HEK293T (cell line): ENCODE measurements around the gene ATP8B3.

Source experiments
- ELF4 ChIP-seq: fragments of 450-650 bp; IDR thresholded peaks from 2 replicates; pipeline ENCODE4 v1.6.1; 2017; ENCODE audit warnings: antibody characterized with exemption
- FOXK2 ChIP-seq: fragments of 450-650 bp; IDR thresholded peaks from 2 replicates; pipeline ENCODE4 v1.6.1; 2016; ENCODE audit warnings: mild to moderate bottlenecking
- FOXM1 ChIP-seq: fragments of 450-650 bp; IDR thresholded peaks from 2 replicates; pipeline ENCODE4 v1.6.1; 2017; ENCODE audit warnings: mild to moderate bottlenecking, borderline replicate concordance
- HDGF ChIP-seq: fragments of 450-650 bp; IDR thresholded peaks from 2 replicates; pipeline ENCODE4 v1.6.1; 2017; ENCODE audit warnings: antibody characterized with exemption, borderline replicate concordance
- LEF1 ChIP-seq: fragments of 450-650 bp; IDR thresholded peaks from 2 replicates; pipeline ENCODE4 v1.6.1; 2017; ENCODE audit warnings: mild to moderate bottlenecking, borderline replicate concordance
- NFRKB ChIP-seq: fragments of 450-650 bp; IDR thresholded peaks from 2 replicates; pipeline ENCODE4 v1.6.1; 2016; ENCODE audit warnings: mild to moderate bottlenecking, moderate library complexity
- SP1 ChIP-seq: fragments of 450-650 bp; IDR thresholded peaks from 2 replicates; pipeline ENCODE4 v1.6.1; 2017
- SUZ12 ChIP-seq: fragments of 450-650 bp; IDR thresholded peaks from 2 replicates; pipeline ENCODE4 v1.6.1; 2016; ENCODE audit warnings: mild to moderate bottlenecking
- TARDBP ChIP-seq: fragments of 450-650 bp; IDR thresholded peaks from 2 replicates; pipeline ENCODE4 v1.6.1; 2016

DNA sequence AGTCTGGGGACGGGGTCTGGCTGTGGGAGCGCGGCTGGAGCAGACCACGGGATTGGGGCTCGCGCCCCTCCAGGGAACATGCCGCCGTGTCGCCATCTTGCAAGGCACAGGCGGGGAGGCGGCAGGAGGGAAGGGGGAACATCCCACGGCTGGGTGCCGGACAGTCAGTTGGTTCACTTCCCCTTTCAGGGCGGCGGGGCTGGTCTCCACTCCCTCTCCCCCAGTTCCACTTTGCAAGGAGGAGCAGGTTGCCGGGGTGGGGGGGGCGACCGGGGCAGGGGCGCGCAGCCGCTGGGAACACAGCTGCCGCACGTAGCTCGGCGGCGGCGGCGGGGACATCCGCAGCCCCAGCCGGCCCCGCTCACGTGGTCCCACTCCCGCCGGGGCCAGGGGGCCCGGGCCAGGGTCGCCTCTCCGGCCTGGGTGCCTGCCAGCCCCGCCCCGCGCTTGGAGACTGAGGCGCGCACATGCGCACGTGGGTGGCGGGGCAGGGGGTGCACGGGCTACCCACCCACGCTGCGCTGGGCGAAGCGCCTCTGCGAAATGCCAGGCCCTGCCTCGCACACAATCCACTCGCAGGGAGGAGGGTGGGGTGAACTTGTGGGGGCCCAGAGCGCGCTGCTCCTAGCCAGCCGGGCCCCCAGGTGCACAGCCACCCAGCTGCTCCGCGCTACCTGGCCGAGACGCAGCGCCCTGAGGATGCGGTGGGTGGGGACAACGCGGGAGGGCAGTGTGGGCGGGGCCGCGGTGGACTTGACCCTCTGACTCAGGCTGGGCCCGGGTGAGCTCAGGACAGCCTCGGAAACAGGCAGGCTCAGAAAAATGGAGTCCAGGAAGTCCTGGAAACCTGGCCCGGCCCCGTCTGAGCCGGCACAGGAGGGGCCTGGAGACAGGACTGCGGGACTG, 44.9 kb upstream of the ATP8B3 start:
- TF ChIP-seq FOXK2: no peak
- TF ChIP-seq SUZ12: no peak
- TF ChIP-seq ELF4: no peak
- no peak for TF ChIP-seq SP1
- TF ChIP-seq NFRKB: no peak
- TF ChIP-seq HDGF: no peak
- TF ChIP-seq LEF1: no peak
- no peak for TF ChIP-seq TARDBP
- no peak for TF ChIP-seq FOXM1
